ENCODE measurements around the gene PCMT1.

- TF ChIP-seq YY1 (IDR thresholded peaks at IDR 0.05; ENCODE audit: insufficient read depth, insufficient read length) (no peak), SUZ12 (IDR thresholded peaks at IDR 0.05; ENCODE audit: extremely low read depth, insufficient read depth, insufficient read length) (no peak)
Measured at GRCh38 chr6:149781715-149782114, 32.2 kb downstream of the PCMT1 start.
